Fibroblast of pulmonary artery (primary cell): Measurements from ENCODE around the gene SBF2.

ENCODE experiments used
- DNase-seq: peaks from one replicate; pipeline ENCODE4 v3.0.0-alpha.2; 2010; ENCODE audit warnings: low read depth
- H3K4me3 ChIP-seq: replicated peaks from 2 replicates; pipeline ENCODE4 v1.5.1; 2011; ENCODE audit warnings: low read depth, mild to moderate bottlenecking, control low read depth, low read length, moderate library complexity
- CTCF ChIP-seq: IDR thresholded peaks from 2 replicates; pipeline ENCODE4 v1.5.1; 2011; ENCODE audit warnings: mild to moderate bottlenecking, control low read depth, low read length, inconsistent platforms; ENCODE audit errors: missing control alignments

SBF2 gene

DNA sequence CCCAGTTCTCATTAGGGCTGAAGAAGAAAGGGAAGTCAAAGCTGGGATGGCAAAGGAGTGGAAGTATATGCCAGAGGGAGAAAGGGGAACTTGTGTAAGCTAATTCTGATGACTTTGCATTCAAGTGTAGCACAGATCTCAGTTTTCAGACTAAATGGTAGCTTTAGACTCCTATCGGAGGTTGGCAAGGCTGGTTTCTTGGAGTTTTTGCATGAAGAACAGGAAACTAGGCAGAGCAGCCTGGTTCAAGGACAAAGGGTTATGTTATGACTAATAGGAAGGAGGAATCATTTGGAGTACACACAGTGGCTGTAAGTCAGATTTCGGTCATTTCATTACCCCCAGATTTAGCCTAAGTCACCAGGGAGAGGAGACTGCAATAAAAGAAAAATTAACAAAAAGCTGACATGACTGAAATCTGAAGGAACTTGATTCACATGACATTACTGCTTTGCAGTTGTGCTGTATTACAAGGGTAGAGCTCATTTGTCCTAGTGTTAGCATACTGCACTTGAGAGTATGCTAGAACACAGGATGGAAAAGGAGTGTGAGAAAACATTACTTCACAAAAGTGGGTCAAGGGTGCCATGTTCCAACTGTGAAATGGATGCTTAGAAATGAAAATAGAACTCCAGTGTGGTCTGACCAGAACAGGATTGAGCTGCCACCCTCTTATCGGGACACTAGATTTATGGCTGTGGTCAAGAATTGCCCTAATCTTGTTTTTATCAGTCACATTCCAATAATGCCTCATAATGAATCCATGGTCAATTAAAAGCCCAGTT is 34.5 kb upstream of the SBF2 start:
- TF ChIP-seq CTCF = no peak
- DNase-seq = peak; percentile 63
- no peak overlapping the region for H3K4me3 ChIP-seq

DNA sequence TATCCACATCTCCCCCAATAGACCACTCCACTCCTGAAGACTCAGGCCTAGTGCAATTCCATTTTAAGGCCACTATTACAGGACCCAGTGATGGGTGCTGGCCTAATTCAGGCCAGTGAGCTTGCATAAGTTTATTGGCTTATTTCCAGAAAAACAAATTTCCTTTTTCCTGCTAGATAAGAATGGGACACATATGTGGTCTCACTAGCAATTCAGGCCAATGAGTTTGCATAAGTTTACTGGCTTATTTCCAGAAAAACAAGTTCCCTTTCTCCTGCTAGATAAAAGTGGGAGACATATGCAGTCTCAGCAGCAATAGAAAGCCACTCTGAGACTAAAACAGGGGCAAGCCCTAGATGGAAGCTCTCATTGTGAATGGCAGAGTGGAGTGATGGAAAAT is 33.2 kb upstream of the SBF2 start:
- DNase-seq = peak; percentile 98

GRCh38 chr11:10326012-10326964 is 32.3 kb upstream of the SBF2 start:
- H3K4me3 ChIP-seq = no peak overlapping the region
- DNase-seq = peak; percentile 71
- no peak for TF ChIP-seq CTCF

More for the DNA sequence above, 33.2 kb upstream of the SBF2 start:
- H3K4me3 ChIP-seq = no peak overlapping the region
- TF ChIP-seq CTCF = no peak

DNA sequence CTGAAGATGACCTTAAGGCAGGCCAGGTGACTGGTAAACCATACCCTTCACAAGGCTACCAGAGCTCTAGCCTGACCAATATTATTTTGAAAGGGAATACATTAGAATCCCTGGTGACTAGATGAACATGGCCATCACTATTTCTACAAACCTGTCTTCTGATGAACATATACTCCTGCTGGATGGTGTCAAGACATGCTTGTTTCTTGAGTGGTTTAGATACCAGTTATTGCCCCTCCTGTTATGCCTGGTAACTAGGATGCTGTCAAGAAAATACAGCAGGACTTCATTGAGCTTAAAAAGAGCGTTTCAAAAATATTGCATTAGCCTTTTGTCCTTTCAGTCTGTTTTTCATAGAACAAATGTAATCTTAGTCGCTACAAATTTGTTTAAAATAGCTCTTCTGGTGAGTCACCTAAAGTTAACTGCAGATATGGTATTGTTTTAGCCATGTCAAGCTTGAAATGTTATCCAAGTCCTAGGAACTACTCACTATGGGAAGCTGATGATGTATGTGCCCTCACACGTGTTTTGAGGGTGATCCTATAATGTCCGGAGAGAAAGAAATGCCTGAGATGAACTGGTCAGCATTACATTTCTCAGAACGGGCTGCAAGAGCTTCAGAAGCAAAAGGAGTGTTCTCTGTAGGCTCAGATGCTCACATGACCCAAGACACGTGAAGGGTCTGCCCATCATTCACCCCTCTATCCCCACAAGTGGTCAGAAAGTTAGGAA is 31.4 kb upstream of the SBF2 start:
- H3K4me3 ChIP-seq = no peak overlapping the region
- DNase-seq = peak; percentile 93
- no peak for TF ChIP-seq CTCF

GRCh38 chr11:10324474-10324873 is 30.5 kb upstream of the SBF2 start:
- TF ChIP-seq CTCF = no peak
- no peak overlapping the region for H3K4me3 ChIP-seq
- peak; percentile 42 for DNase-seq

GRCh38 chr11:10323793-10324170 is 29.8 kb upstream of the SBF2 start:
- peak; percentile 55 for DNase-seq
- TF ChIP-seq CTCF = no peak
- no peak overlapping the region for H3K4me3 ChIP-seq
